ENCODE data around the gene SFXN4.
"Not testable (repeated sequence)": the region's sequence is repeated elsewhere in the genome, so short reads cannot be mapped to it uniquely, and the experiment has no call there.

Gene SFXN4

DNA sequence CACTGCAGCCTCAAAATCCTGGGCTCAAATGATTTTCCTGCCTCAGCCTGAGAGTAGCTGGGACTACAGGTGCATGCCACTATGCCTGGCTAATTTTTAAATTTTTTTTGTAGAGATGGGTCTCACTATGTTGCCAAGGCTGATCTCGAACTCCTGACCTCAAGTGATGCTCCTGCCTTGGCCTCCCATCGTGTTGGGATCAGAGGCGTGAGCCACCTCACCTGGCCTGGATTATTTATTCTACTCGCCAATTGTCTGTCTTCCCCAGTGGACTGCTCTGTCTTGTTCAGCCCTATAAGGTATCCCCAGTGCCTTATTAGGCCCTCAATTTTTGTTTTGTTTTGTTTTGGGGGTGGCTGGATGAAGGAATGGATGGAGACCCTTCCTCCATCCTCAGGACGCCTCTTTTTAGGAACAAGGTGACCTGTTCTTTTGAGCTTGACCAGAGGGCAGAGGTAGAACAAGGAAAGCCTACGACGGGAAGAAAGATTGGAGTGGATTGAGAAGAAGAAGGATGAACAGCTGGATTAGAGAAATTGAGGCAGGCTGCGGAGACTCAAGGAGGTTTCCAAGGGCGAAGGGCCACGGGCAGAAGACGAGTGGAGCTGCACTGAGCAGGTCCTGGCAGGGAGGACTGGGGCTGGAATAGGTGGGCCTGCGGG lies 62.1 kb downstream of the SFXN4 start:
- no peak for TF ChIP-seq TAF1 (IDR thresholded peaks at IDR 0.05; ENCODE audit: low read depth, low read length)
- TF ChIP-seq POLR2A (IDR thresholded peaks at IDR 0.05; ENCODE audit: low read depth, low read length): no peak
- TF ChIP-seq SPI1 (IDR thresholded peaks at IDR 0.05; ENCODE audit: low read depth, low read length): no peak
- TF ChIP-seq POLR2AphosphoS5 (IDR thresholded peaks at IDR 0.05; ENCODE audit: low read depth, low read length): no peak
- TF ChIP-seq POU2F2 (IDR thresholded peaks at IDR 0.05; ENCODE audit: low read depth, low read length): no peak
- TF ChIP-seq PAX5 (IDR thresholded peaks at IDR 0.05; ENCODE audit: insufficient read depth, low read length, severe bottlenecking): no peak
- DNase-seq (ENCODE audit: insufficient read length, low spot score) (no peak), FAIRE-seq (no peak)

DNA sequence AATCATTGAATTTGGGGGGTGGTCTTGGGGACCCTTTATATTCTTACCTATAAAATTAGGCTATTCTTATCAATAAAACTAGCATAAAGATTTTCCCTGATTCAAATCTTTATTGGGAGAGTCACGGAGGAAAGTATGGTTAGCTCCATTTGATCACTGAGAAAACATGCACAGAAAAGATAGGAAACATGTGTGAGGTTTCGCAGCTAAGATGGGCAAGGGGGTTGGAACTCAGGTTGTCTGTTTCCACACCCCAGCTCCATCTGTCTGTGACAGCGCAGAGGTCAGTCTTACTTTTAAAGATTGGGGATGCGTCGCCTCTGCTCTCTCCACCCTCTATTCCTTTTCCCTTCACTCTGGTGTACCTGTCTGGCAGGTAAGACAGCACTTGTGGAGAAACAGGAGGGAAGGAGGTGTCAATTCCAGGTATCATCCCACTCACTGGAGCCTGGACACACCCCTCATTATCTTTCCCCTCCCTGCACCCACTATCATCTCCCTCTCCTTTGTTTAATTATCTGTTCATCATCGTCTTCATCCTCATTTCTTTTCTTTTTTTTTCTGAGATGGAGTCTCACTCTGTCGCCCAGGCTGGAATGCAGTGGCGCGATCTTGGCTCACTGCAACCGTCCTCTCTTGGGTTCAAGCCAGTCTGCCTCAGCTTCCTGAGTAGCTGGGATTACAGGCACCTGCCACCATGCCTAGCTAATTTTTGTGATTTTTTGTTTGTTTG lies 64.0 kb downstream of the SFXN4 start:
- DNase-seq (ENCODE audit: insufficient read length, low spot score): no peak
- TF ChIP-seq POLR2A (IDR thresholded peaks at IDR 0.05; ENCODE audit: low read depth, low read length): no peak
- TF ChIP-seq PAX5 (IDR thresholded peaks at IDR 0.05; ENCODE audit: insufficient read depth, low read length, severe bottlenecking): no peak
- no peak for TF ChIP-seq POLR2AphosphoS5 (IDR thresholded peaks at IDR 0.05; ENCODE audit: low read depth, low read length)
- no peak for TF ChIP-seq POU2F2 (IDR thresholded peaks at IDR 0.05; ENCODE audit: low read depth, low read length)
- no peak for TF ChIP-seq SPI1 (IDR thresholded peaks at IDR 0.05; ENCODE audit: low read depth, low read length)
- TF ChIP-seq TAF1 (IDR thresholded peaks at IDR 0.05; ENCODE audit: low read depth, low read length): no peak
- FAIRE-seq: no peak

DNA sequence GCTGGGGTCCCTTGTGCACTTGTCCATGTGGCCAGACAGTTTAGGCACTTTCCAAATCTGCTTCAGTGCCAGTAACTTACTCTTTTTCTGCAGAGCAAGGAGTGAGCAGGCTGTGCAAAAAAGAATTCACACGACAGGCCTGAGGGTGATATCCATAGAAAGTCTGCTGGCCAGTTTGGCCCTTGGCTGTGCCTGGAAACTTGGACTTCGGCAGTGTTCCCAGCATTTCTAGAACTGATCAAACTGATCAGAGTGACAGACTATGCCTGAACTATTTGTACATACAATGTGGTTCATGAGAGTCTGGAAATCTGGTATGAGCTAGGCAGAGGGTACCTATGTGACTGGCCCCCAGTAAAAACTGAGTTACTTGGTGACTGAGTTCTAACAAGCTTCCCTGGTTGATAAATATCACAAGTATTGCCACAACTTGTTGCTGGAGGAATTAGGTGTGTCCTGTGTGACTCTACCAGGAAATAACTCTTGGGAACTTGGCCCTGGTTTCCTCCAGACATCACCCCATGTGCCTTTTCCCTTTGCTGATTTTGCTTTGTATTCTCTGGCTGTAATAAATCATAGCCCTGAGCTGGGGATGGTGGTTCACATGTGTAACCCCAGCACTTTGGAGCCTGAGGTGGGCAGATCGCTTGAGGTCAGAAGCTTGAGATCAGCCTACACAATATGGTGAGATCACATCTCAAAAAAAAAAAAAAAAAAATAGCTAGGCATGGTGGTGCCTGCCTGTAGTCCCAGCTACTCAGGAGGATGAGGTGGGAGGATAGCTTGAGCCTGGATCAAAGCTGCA lies 64.9 kb downstream of the SFXN4 start:
- FAIRE-seq (no peak), DNase-seq (ENCODE audit: insufficient read length, low spot score) (no peak)
- TF ChIP-seq TAF1 (IDR thresholded peaks at IDR 0.05; ENCODE audit: low read depth, low read length): no peak
- TF ChIP-seq POLR2AphosphoS5 (IDR thresholded peaks at IDR 0.05; ENCODE audit: low read depth, low read length): no peak
- TF ChIP-seq PAX5 (IDR thresholded peaks at IDR 0.05; ENCODE audit: insufficient read depth, low read length, severe bottlenecking): no peak
- no peak for TF ChIP-seq POU2F2 (IDR thresholded peaks at IDR 0.05; ENCODE audit: low read depth, low read length)
- no peak for TF ChIP-seq SPI1 (IDR thresholded peaks at IDR 0.05; ENCODE audit: low read depth, low read length)
- TF ChIP-seq POLR2A (IDR thresholded peaks at IDR 0.05; ENCODE audit: low read depth, low read length): no peak

DNA sequence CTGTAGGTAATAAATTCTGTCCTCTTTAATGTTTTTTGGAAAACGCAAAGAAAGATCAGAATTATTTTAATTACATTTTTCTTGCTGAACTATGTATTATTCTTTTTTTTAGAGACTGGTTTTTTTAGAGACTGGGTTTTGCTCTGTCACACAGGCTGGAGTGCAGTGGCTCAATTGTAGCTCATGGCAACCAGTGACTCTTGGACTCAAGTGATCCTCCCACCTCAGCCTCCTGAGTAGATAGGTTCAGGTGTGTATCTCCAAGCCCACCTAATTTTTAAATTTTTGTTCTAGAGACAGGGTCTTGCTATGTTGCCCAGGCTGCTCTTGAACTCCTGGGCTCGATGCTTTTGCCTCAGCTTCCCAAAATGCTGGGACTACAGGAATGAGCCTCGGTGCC lies 66.9 kb downstream of the SFXN4 start:
- TF ChIP-seq POLR2A (IDR thresholded peaks at IDR 0.05; ENCODE audit: low read depth, low read length): no peak
- no peak for TF ChIP-seq PAX5 (IDR thresholded peaks at IDR 0.05; ENCODE audit: insufficient read depth, low read length, severe bottlenecking)
- TF ChIP-seq SPI1 (IDR thresholded peaks at IDR 0.05; ENCODE audit: low read depth, low read length): no peak
- no peak for TF ChIP-seq POLR2AphosphoS5 (IDR thresholded peaks at IDR 0.05; ENCODE audit: low read depth, low read length)
- TF ChIP-seq TAF1 (IDR thresholded peaks at IDR 0.05; ENCODE audit: low read depth, low read length): no peak
- TF ChIP-seq POU2F2 (IDR thresholded peaks at IDR 0.05; ENCODE audit: low read depth, low read length): no peak
- DNase-seq (ENCODE audit: insufficient read length, low spot score) (no peak), FAIRE-seq (no peak)

DNA sequence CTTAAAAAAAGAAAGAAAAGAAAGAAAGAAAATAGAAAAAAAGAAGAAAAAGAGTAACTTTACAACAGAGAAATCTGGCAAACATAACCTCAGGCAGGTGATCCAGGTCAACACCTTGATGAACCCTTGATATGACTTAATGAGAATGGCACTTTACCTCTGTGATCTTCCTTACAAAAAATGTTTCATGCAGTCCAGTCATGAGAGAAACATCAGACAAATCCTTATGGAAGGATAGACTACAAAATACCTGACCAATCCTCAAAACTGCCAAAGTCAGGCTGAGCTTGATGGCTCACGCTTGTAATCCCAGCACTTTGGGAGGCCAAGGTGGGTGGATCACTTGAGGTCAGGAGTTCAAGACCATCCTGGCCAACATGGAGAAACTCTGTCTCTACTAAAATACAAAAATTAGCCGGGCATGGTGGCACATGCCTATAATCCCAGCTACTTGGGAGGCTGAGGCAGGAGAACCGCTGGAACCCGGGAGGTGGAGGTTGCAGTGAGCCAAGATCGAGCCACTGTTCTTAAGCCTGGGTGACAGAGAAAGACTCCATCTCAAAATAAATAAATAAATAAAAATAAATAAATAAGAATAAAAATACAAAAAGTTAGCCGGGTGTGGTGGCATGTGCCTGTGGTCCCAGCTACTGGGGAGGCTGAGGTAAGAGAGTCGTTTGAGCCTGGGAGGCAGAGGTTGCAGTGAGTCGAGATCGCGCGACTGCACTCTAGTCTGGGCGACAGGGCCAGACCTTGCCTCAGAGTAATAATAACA lies 68.7 kb downstream of the SFXN4 start:
- FAIRE-seq; DNase-seq (ENCODE audit: insufficient read length, low spot score): not testable (repeated sequence)

DNA sequence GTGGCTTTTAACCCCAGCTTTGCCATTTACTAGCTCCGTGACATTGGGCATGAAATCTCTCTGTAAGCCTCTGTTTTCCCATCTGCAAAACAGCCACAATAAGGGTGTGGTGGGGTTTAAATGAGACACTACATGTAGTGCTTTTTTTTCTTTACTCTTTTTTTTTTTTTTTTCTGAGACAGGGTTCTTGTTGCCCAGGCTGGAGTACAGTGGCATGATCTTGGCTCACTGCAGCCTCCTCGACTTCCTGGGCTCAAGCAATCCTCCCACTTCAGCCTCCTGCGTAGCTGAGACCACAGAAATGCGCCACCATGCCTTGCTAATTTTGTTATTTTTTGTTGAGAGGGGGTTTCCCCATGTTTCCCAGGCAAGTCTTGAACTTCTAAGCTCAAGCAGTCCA lies 69.9 kb downstream of the SFXN4 start:
- DNase-seq (ENCODE audit: insufficient read length, low spot score) (no peak), FAIRE-seq (no peak)

DNA sequence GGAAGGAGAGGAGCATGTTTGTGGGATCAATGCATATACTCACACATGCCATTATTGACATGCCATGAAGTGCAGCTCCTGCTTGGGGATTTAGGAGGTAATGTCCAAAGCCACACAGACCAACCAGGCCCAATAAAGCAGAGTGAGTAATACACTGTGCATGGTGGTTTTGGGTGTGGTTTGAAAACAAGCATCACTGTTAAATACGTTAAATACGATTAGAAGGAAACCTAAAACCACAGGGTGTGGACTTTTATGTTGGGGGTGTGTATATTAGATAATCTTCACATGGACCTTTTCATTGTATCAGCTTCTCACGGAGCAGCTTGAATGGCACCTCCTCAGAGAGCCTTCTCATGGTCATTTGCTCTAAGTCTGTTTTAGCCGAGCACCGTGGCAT lies 74.5 kb downstream of the SFXN4 start:
- DNase-seq (ENCODE audit: insufficient read length, low spot score) (no peak), FAIRE-seq (peak; percentile 40)
- TF ChIP-seq TAF1 (IDR thresholded peaks at IDR 0.05; ENCODE audit: low read depth, low read length) (no peak), PAX5 (IDR thresholded peaks at IDR 0.05; ENCODE audit: insufficient read depth, low read length, severe bottlenecking) (no peak)

More for the DNA sequence above, 69.9 kb downstream of the SFXN4 start:
- TF ChIP-seq POU2F2 (IDR thresholded peaks at IDR 0.05; ENCODE audit: low read depth, low read length): no peak
- no peak for TF ChIP-seq TAF1 (IDR thresholded peaks at IDR 0.05; ENCODE audit: low read depth, low read length)

Measured in GM12891 (cell line).